ENCODE results near the gene FH.

FH gene

GRCh38 chr1:241457421-241457820, 62.1 kb downstream of the FH start:
- no peak for DNase-seq

- no peak for DNase-seq
These were observed 62.8 kb downstream of the FH start for GRCh38 chr1:241456743-241457142.

- no peak for DNase-seq
These were observed 65.8 kb downstream of the FH start for GRCh38 chr1:241453732-241454131.

- no peak for DNase-seq
These were observed 67.6 kb downstream of the FH start for GRCh38 chr1:241451956-241452355.

Data from fibroblast of skin of abdomen (primary cell).